Uterus (tissue), 2 donors: Measurements from ENCODE around the gene HECW1.

Experiments used
- POLR2A ChIP-seq, 2 donors: fragments of 450-650 bp; IDR thresholded peaks; one replicate each; pipeline ENCODE4 v1.6.1; 2016; ENCODE audit warnings: antibody characterized with exemption in 2 of 2, mild to moderate bottlenecking in 1 of 2, moderate library complexity in 1 of 2
- TF ChIP-seq, protein P1 (sequence below), 4 experiments: fragments of 200-600 bp in 2 of 4; fragments of 450-650 bp in 2 of 4; sonication (generic) in 2 of 4; IDR thresholded peaks; one replicate each; pipeline ENCODE4 v1.5.1; 2016 to 2019; ENCODE audit warnings: antibody characterized with exemption in 4 of 4, mild to moderate bottlenecking in 2 of 4, moderate library complexity in 1 of 4

DNA sequence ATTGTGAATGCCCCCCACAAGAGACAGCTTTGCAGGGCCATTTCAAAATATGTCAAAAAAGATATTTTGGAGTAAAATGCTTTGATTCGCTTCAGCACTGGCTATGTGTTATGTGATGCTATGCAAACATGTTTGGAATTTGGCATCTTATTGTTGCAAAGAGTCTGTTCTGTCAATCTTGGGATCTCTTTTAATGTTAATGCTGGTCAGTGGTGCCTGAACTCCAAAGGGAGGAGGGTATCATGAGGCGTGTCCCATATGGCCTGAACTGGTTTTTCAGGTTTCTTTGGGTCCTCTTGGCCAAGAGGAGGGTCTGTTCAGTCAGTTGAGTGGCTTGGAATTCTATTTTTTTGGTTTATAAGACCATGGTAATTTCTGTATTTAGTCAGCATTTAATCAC is 81.4 kb downstream of the HECW1 start:
- TF ChIP-seq, protein P1, sequence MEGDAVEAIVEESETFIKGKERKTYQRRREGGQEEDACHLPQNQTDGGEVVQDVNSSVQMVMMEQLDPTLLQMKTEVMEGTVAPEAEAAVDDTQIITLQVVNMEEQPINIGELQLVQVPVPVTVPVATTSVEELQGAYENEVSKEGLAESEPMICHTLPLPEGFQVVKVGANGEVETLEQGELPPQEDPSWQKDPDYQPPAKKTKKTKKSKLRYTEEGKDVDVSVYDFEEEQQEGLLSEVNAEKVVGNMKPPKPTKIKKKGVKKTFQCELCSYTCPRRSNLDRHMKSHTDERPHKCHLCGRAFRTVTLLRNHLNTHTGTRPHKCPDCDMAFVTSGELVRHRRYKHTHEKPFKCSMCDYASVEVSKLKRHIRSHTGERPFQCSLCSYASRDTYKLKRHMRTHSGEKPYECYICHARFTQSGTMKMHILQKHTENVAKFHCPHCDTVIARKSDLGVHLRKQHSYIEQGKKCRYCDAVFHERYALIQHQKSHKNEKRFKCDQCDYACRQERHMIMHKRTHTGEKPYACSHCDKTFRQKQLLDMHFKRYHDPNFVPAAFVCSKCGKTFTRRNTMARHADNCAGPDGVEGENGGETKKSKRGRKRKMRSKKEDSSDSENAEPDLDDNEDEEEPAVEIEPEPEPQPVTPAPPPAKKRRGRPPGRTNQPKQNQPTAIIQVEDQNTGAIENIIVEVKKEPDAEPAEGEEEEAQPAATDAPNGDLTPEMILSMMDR (IDR thresholded peaks at IDR 0.05): no peak
- no peak for TF ChIP-seq POLR2A (IDR thresholded peaks at IDR 0.05)
